ENCODE measurements around the gene TMEM43.

DNA sequence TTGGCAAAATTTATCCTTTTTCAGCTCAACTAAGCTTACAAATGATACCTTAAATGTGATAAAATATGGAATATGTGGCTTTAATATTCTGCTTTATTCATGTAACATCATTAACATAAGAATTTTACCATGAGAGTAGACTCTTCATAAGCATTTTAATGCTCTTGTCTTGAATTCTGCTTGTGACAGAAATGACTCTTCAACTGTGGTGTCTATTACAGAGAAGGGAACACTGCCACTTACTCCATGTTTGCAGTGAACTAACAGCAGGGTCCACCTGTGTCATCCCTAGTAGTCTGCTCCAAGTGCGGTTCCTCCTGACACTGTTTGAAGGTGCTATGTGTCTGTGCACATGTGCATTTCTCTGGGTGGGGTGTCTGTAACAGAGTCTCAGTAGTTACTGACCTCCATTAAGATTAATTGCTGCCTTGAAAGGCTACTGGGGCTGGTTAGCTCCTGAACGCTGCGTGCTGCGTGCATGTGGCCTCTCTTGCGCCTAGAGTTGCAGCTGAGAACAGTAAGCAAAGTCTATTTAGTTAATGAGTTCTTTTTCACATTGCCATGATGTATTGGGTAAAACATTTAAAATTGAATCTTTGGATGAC is 62.1 kb downstream of the TMEM43 start:
- TF ChIP-seq, protein P1, sequence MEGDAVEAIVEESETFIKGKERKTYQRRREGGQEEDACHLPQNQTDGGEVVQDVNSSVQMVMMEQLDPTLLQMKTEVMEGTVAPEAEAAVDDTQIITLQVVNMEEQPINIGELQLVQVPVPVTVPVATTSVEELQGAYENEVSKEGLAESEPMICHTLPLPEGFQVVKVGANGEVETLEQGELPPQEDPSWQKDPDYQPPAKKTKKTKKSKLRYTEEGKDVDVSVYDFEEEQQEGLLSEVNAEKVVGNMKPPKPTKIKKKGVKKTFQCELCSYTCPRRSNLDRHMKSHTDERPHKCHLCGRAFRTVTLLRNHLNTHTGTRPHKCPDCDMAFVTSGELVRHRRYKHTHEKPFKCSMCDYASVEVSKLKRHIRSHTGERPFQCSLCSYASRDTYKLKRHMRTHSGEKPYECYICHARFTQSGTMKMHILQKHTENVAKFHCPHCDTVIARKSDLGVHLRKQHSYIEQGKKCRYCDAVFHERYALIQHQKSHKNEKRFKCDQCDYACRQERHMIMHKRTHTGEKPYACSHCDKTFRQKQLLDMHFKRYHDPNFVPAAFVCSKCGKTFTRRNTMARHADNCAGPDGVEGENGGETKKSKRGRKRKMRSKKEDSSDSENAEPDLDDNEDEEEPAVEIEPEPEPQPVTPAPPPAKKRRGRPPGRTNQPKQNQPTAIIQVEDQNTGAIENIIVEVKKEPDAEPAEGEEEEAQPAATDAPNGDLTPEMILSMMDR (conservative IDR thresholded peaks at IDR 0.05 in 1 of 2, IDR thresholded peaks at IDR 0.05 in 1 of 2; ENCODE audit: extremely low read depth in 1 of 2, insufficient read depth in 1 of 2, low read depth in 1 of 2, low read length in 2 of 2), result no peak
- TF ChIP-seq EZH2 (IDR thresholded peaks at IDR 0.05; ENCODE audit: borderline replicate concordance, low read length), result no peak
